H1 (cell line): Measurements from ENCODE around the gene NUMB. TPM values are rescaled to one million over a fixed set of nuclear protein-coding genes. Genes with fewer than 3 reads are reported as not detected.

ENCODE experiments used
- CTCF ChIA-PET: fragments of 300-600 bp; sonication (Branson Sonifier 250); formaldehyde crosslinking; loops from one replicate; lab custom pipeline; 2021; ENCODE audit not compliant: partially characterized antibody; lab: Charles Lee
- POLR2A ChIA-PET: fragments of 300-600 bp; sonication (Branson Sonifier 250); formaldehyde crosslinking; loops from one replicate; lab custom pipeline; 2021; ENCODE audit warnings: inconsistent platforms; ENCODE audit not compliant: partially characterized antibody; lab: Charles Lee
- DNase-seq, 2 experiments: peaks; one replicate each; pipeline versions ENCODE4 v3.0.0 to v3.0.0-alpha.2; 2010 to 2022; ENCODE audit warnings: low spot score in 2 of 2, low read depth in 1 of 2, mixed read lengths in 1 of 2
- FAIRE-seq: peaks from 2 replicates; lab custom pipeline; 2011; peaks lifted over from hg19 to GRCh38; lab: Jason Lieb, UNC
- H2AFZ ChIP-seq: 2 replicates; pipeline ENCODE4 v1.8.1; 2012; ENCODE audit warnings: low read length, inconsistent platforms
- H2AK5ac ChIP-seq: 2 replicates; pipeline ENCODE4 v1.6.1; 2013; ENCODE audit warnings: low read depth, low read length
- H2BK120ac ChIP-seq: replicated peaks from 2 replicates; pipeline ENCODE3; 2013; ENCODE audit warnings: low read depth, low read length, inconsistent platforms
- H2BK12ac ChIP-seq: 2 replicates; pipeline ENCODE4 v1.6.1; 2013; ENCODE audit warnings: low read depth, low read length
- H2BK15ac ChIP-seq: 2 replicates; pipeline ENCODE4 v1.6.1; 2013; ENCODE audit warnings: low read length
- H2BK20ac ChIP-seq: 2 replicates; pipeline ENCODE4 v1.6.1; 2013; ENCODE audit warnings: low read length
- H2BK5ac ChIP-seq: 2 replicates; pipeline ENCODE4 v1.6.1; 2013; ENCODE audit warnings: low read depth, low read length
- H3K14ac ChIP-seq: 2 replicates; pipeline ENCODE4 v1.6.1; 2013; ENCODE audit warnings: inconsistent platforms; ENCODE audit not compliant: insufficient read length
- H3K18ac ChIP-seq: 2 replicates; pipeline ENCODE4 v1.6.1; 2013; ENCODE audit warnings: low read length; ENCODE audit errors: extremely low read depth
- H3K23ac ChIP-seq: 2 replicates; pipeline ENCODE4 v1.6.1; 2013; ENCODE audit warnings: inconsistent platforms; ENCODE audit not compliant: insufficient read length
- H3K23me2 ChIP-seq: 2 replicates; pipeline ENCODE4 v1.6.1; 2013; ENCODE audit warnings: low read depth, low read length
- H3K27ac ChIP-seq: 2 replicates; pipeline ENCODE4 v1.6.1; 2011; ENCODE audit warnings: low read depth, low read length, inconsistent platforms
- H3K27me3 ChIP-seq, 4 experiments: replicated peaks in 1 of 4; 1 replicate in 1 of 4; 2 replicates in 3 of 4; pipeline versions ENCODE4 v1.6.1 to v1.8.1; 2011 to 2013; ENCODE audit warnings: low read length in 3 of 4, mild to moderate bottlenecking in 3 of 4, inconsistent platforms in 2 of 4, mixed read lengths in 2 of 4, moderate library complexity in 1 of 4; ENCODE audit not compliant: control insufficient read depth in 3 of 4, insufficient read depth in 3 of 4; ENCODE audit errors: extremely low read depth in 1 of 4
- H3K36me3 ChIP-seq, 4 experiments: 2 replicates each; pipeline versions ENCODE4 v1.6.1 to v1.8.1; 2011 to 2013; ENCODE audit warnings: mild to moderate bottlenecking in 4 of 4, low read length in 3 of 4, moderate library complexity in 2 of 4, control low read depth in 1 of 4, inconsistent platforms in 1 of 4; ENCODE audit not compliant: insufficient read depth in 4 of 4, control insufficient read depth in 2 of 4
- H3K4ac ChIP-seq: replicated peaks from 2 replicates; pipeline ENCODE3; 2013; ENCODE audit warnings: low read length, low read depth, mixed read lengths, inconsistent platforms; ENCODE audit not compliant: insufficient read length
- H3K4me1 ChIP-seq, 4 experiments: replicated peaks in 1 of 4; 1 replicate in 1 of 4; 2 replicates in 3 of 4; pipeline versions ENCODE4 v1.6.1 to v1.8.1; 2011 to 2013; ENCODE audit warnings: low read length in 3 of 4, inconsistent platforms in 2 of 4, mixed read lengths in 1 of 4; ENCODE audit not compliant: insufficient read depth in 4 of 4, control insufficient read depth in 3 of 4
- H3K4me2 ChIP-seq, 2 experiments: 2 replicates each; pipeline versions ENCODE4 v1.6.1 to v1.8.1; 2011 to 2013; ENCODE audit warnings: low read depth in 2 of 2, low read length in 2 of 2, control low read depth in 1 of 2, inconsistent platforms in 1 of 2, mild to moderate bottlenecking in 1 of 2; ENCODE audit not compliant: insufficient read depth in 1 of 2
- H3K4me3 ChIP-seq, 4 experiments: fragments of 200-600, 300-600 bp in 1 of 4; sonication (generic), shearing (Covaris generic), sonication (Bioruptor Twin) in 1 of 4; 2 replicates each; pipeline versions ENCODE4 v1.5.1 to v1.8.1; 2011 to 2016; ENCODE audit warnings: low read length in 4 of 4, low read depth in 3 of 4, control low read depth in 2 of 4, inconsistent platforms in 2 of 4, mild to moderate bottlenecking in 2 of 4, mixed read lengths in 1 of 4, moderate library complexity in 1 of 4; ENCODE audit not compliant: insufficient read depth in 2 of 4; ENCODE audit errors: extremely low read depth in 1 of 4
- H3K56ac ChIP-seq: replicated peaks from 2 replicates; pipeline ENCODE3; 2013; ENCODE audit warnings: low read depth, mild to moderate bottlenecking, mixed read lengths, low read length, inconsistent platforms; ENCODE audit not compliant: insufficient read length
- H3K79me1 ChIP-seq: 2 replicates; pipeline ENCODE4 v1.6.1; 2013; ENCODE audit warnings: low read depth, low read length, control low read depth
- H3K79me2 ChIP-seq, 2 experiments: 2 replicates each; pipeline versions ENCODE4 v1.6.1 to v1.8.1; 2012 to 2013; ENCODE audit warnings: low read length in 2 of 2, mild to moderate bottlenecking in 2 of 2, inconsistent platforms in 1 of 2; ENCODE audit not compliant: insufficient read depth in 2 of 2, control insufficient read depth in 1 of 2
- H3K9ac ChIP-seq, 4 experiments: replicated peaks in 1 of 4; 1 replicate in 1 of 4; 2 replicates in 3 of 4; pipeline versions ENCODE4 v1.6.1 to v1.8.1; 2011 to 2013; ENCODE audit warnings: low read depth in 3 of 4, low read length in 3 of 4, control low read depth in 2 of 4, mild to moderate bottlenecking in 2 of 4, moderate library complexity in 2 of 4, inconsistent platforms in 1 of 4; ENCODE audit errors: extremely low read depth in 1 of 4
- H3K9me3 ChIP-seq, 2 experiments: 2 replicates each; pipeline versions ENCODE4 v1.6.1 to v1.8.1; 2012 to 2013; ENCODE audit warnings: mild to moderate bottlenecking in 2 of 2, moderate library complexity in 2 of 2, control low read depth in 1 of 2, inconsistent platforms in 1 of 2, low read depth in 1 of 2, low read length in 1 of 2, mixed read lengths in 1 of 2; ENCODE audit not compliant: insufficient read depth in 2 of 2
- H4K20me1 ChIP-seq, 2 experiments: replicated peaks in 1 of 2; 2 replicates each; pipeline versions ENCODE3 to v1.8.1; 2011 to 2013; ENCODE audit warnings: inconsistent platforms in 2 of 2, low read length in 2 of 2, mild to moderate bottlenecking in 1 of 2; ENCODE audit not compliant: insufficient read depth in 2 of 2, control insufficient read depth in 1 of 2
- H4K5ac ChIP-seq: 2 replicates; pipeline ENCODE4 v1.6.1; 2013; ENCODE audit warnings: low read length, low read depth, mixed read lengths, inconsistent platforms; ENCODE audit not compliant: insufficient read length
- H4K8ac ChIP-seq: 2 replicates; pipeline ENCODE4 v1.8.0; 2013; ENCODE audit warnings: mild to moderate bottlenecking, moderate library complexity, low read length, inconsistent platforms; ENCODE audit not compliant: insufficient read depth; ENCODE audit errors: extremely low read depth
- H4K91ac ChIP-seq: replicated peaks from 2 replicates; pipeline ENCODE3; 2013; ENCODE audit warnings: low read length, mixed read lengths, inconsistent platforms; ENCODE audit not compliant: insufficient read length
- CBX8 ChIP-seq: fragments of 300-800, 300-1000 bp; sonication (generic); IDR thresholded peaks from 2 replicates; pipeline ENCODE4 v1.7.1; 2016; ENCODE audit warnings: low read depth, low read length, borderline replicate concordance
- EZH2 ChIP-seq: fragments of 200-600 bp; sonication (generic); IDR thresholded peaks from 2 replicates; pipeline ENCODE4 v1.7.1; 2012; ENCODE audit warnings: low read depth, mild to moderate bottlenecking, moderate library complexity, low read length, inconsistent platforms; ENCODE audit not compliant: severe bottlenecking
- JUN ChIP-seq: IDR thresholded peaks from 2 replicates; pipeline ENCODE4 v1.6.1; 2011; ENCODE audit warnings: low read depth, mild to moderate bottlenecking, improper control_type of control experiment, low read length
- KDM1A ChIP-seq: fragments of 200-600, 300-600 bp; sonication (generic); IDR thresholded peaks from 2 replicates; pipeline ENCODE4 v1.7.1; 2016; ENCODE audit warnings: mild to moderate bottlenecking, low read length, borderline replicate concordance
- NANOG ChIP-seq: IDR thresholded peaks from 2 replicates; pipeline ENCODE4 v1.6.1; 2011; ENCODE audit warnings: low read length, low read depth, mild to moderate bottlenecking, inconsistent platforms; ENCODE audit not compliant: insufficient read depth, poor library complexity, severe bottlenecking
- PHF8 ChIP-seq: fragments of 200-600 bp; sonication (generic); conservative IDR thresholded peaks from 2 replicates; pipeline ENCODE4 v1.7.1; 2012; ENCODE audit warnings: low read depth, mild to moderate bottlenecking, inconsistent platforms, low read length, moderate library complexity
- RNF2 ChIP-seq: fragments of 200-900, 300-1000 bp; sonication (generic); IDR thresholded peaks from 2 replicates; pipeline ENCODE4 v1.7.1; 2016; ENCODE audit warnings: borderline replicate concordance, low read depth, mild to moderate bottlenecking, antibody characterized with exemption, low read length; ENCODE audit not compliant: poor library complexity, severe bottlenecking; ENCODE audit errors: missing control alignments
- RXRA ChIP-seq: IDR thresholded peaks from 2 replicates; pipeline ENCODE4 v1.6.1; 2011; ENCODE audit warnings: low read depth, mild to moderate bottlenecking, low read length, moderate library complexity; ENCODE audit not compliant: insufficient read depth
- SP2 ChIP-seq: IDR thresholded peaks from 2 replicates; pipeline ENCODE4 v1.6.1; 2012; ENCODE audit warnings: mild to moderate bottlenecking, low read length, inconsistent platforms
- TAF7 ChIP-seq: optimal IDR thresholded peaks from 2 replicates; pipeline ENCODE3; 2011; ENCODE audit warnings: low read depth, mild to moderate bottlenecking, inconsistent platforms, low read length, moderate library complexity, borderline replicate concordance
- TBP ChIP-seq: IDR thresholded peaks from 2 replicates; pipeline ENCODE4 v1.6.1; 2011; ENCODE audit warnings: low read depth, low read length, improper control_type of control experiment
- ZNF274 ChIP-seq: IDR thresholded peaks from 2 replicates; pipeline ENCODE4 v1.7.0; 2012; ENCODE audit warnings: low read length, borderline replicate concordance; ENCODE audit errors: extremely low read depth
- WGBS, 2 experiments: shearing (Covaris generic) in 1 of 2; methylation state at CpG; one replicate each; pipeline versions ENCODE4 v1.1.6 to v1.1.7; 2013 to 2015; ENCODE audit warnings: low lambda C conversion rate in 2 of 2, mixed read lengths in 2 of 2, inconsistent platforms in 1 of 2, low coverage in 1 of 2, missing lambda C conversion rate in 1 of 2; ENCODE audit not compliant: insufficient replicate concordance in 2 of 2, insufficient coverage in 1 of 2, insufficient read length in 1 of 2; ENCODE audit errors: extremely low coverage in 1 of 2, missing lambda C conversion rate in 1 of 2; 5-methylcytosine and 5-hydroxymethylcytosine counted together
- polyA plus RNA-seq, 7 experiments: library from polyadenylated mRNA; depleted of rRNA in 3 of 7; stranded (reverse) in 5 of 7; unstranded in 2 of 7; fragments of >200 nt in 5 of 7; fragments of 200-250 nt in 2 of 7; gene quantifications; 1 replicate in 5 of 7; 2 replicates in 1 of 7; 4 replicates in 1 of 7; pipeline versions ENCODE4 v1.2.1 to v1.2.3, GENCODE V29; 2011 to 2013; ENCODE audit warnings: missing spikeins in 2 of 7, mixed read lengths in 2 of 7
- total RNA-seq: library from RNA; stranded (reverse); fragmentation: NEBNext Ultra II Directional; extraction: Animal tissue kit (Norgen Biotek cat#: 25700); gene quantifications from 2 replicates; pipeline ENCODE4 v1.2.1, GENCODE V29; 2021

The NUMB gene
- total and polyA plus RNA-seq, 2 of the 8 experiments (the other 6 are each of a cell fraction or from before 2014, with no cell fraction given) = 54.3 to 78.1 TPM

- Histone ChIP-seq H3K9ac (no peak overlapping the region; a peak in 1 of 7 replicates), H2BK120ac (peak overlapping the region; percentile 24), H3K79me1 (peaks cover 5% of the 10 kb centered on the region), H3K27ac (no peak overlapping the region), H4K91ac (peak overlapping the region; percentile 83), H3K36me3 (0 out of 8 replicates have a peak, but pooled peaks cover 0 to 3% (median 0%) of the 10 kb centered on the region in 4 experiments), H2AK5ac (peak overlapping the region; percentile 98), H3K4me3 (peak overlapping the region in 2 of 4 experiments; percentile 60 to 62; a peak in 4 of 8 replicates), H4K5ac (no peak overlapping the region), H3K23me2 (peaks cover 22% of the 10 kb centered on the region), H4K8ac (peak overlapping the region; percentile 71; the same call in 1 of the 2 replicates), H3K23ac (no peak overlapping the region), H3K18ac (no peak overlapping the region), H3K4ac (peak overlapping the region; percentile 87), H3K14ac (peak overlapping the region; percentile 63), H2AFZ (no peak overlapping the region), H3K27me3 (peaks cover 6 to 29% (median 20%) of the 10 kb centered on the region in 4 experiments), H2BK15ac (peak overlapping the region; percentile 99), H2BK20ac (peak overlapping the region; percentile 87; the same call in 1 of the 2 replicates), H3K56ac (no peak overlapping the region), H3K4me1 (peaks cover 3 to 47% (median 32%) of the 10 kb centered on the region in 4 experiments), H4K20me1 (peaks cover 3 to 4% of the 10 kb centered on the region in 2 experiments), H3K4me2 (peak overlapping the region; percentile 89 to 96), H2BK5ac (peak overlapping the region; percentile 63; the same call in 1 of the 2 replicates), H3K9me3 (no peaks in the 10 kb centered on the region), H2BK12ac (peak overlapping the region; percentile 97), H3K79me2 (peaks cover 0 to 16% of the 10 kb centered on the region in 2 experiments; a peak in 2 of 4 replicates)
- ChIA-PET POLR2A (interaction anchor here (0.8 to 1.7 kb wide), 3 partner anchors 16 to 50 kb away, joined by 3 to 6 read pairs (median 3); no protein-coding TSS in a partner anchor), CTCF (interaction anchor here (0.5 to 1.9 kb wide), 5 partner anchors 14 to 424 kb away, joined by 3 to 6 read pairs (median 4); no protein-coding TSS in a partner anchor)
- WGBS, 2 experiments = 91% methylated on average over 11 of the region's 11 CpGs; no CpG with 5 or more reads in 1 of the 2 experiments
- DNase-seq (no peak), FAIRE-seq (no peak)
- TF ChIP-seq KDM1A (no peak), JUN (no peak), SP2 (no peak), RNF2 (no peak), RXRA (no peak), EZH2 (no peak), ZNF274 (no peak), NANOG (no peak), TBP (no peak), PHF8 (no peak), TAF7 (no peak), CBX8 (no peak)
Observed at GRCh38 chr14:73238941-73239340, 219.4 kb downstream of the NUMB start.
